HG02571 (cell line): ENCODE results near the gene MARK3.
A peak's percentile ranks its signal among the peaks of the same experiment; 100 is the strongest.

Experiments used
- ATAC-seq: cut with Tn5 transposase; IDR thresholded peaks from one replicate; pipeline ENCODE4 v1.9.1; 2021; ENCODE audit warnings: mild to moderate bottlenecking, moderate library complexity; ENCODE audit not compliant: unreplicated experiment

MARK3 gene

DNA sequence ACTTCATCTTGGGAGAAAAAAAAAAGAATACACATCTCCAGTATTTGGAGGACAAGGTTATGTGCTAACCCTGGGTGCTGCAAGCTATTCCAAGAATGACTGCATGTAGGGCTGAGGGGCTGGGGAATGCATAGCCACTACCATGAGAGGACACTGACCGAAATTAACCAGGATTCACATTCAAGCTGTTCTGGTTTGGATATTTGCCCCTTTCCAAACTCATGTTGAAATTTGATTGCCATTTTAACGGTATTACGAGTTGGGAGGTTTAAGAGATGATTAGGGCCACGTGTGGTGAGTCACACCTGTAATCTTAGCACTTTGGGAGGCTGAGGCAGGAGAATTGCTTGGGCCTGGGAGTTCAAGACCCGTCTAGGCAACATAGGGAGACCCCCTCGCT is 18.5 kb upstream of the MARK3 start:
- ATAC-seq = no peak

DNA sequence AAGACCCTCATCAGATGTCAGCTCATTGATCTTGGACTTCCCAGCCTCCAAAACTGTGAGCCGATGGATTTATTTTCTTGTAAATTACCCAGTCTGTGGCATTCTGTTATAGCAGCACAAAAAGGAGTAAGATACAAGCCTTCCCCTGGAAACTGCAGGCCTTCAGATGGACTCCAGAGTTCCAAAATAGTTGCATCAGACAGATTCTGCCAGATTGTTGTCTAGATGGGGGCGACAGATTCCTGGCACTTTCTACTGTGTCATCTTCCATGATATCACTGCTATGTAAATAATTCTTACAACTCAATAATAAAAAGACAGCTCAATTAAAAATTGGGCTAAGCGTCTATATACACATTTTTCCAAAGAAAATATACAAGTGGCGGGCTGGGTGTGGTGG is 17.2 kb upstream of the MARK3 start:
- no peak for ATAC-seq

DNA sequence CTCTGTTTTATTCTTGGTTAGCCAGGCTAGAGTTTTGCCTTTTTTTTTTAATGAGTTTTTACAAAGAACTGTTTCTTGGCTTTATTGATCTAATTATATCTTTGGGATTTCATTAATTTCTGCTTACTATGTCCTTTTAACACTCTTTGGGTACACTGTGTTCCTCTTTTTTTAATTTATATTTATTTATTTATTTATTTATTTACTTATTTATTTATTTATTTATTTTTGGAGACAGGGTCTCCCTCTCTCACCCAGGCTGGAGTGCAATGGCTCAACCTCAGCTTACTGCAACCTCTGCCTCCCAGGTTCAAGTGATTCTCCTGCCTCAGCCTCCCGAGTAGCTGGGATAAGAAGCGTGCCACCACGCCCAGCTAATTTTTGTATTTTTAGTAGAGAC is 15.1 kb upstream of the MARK3 start:
- ATAC-seq = no peak

DNA sequence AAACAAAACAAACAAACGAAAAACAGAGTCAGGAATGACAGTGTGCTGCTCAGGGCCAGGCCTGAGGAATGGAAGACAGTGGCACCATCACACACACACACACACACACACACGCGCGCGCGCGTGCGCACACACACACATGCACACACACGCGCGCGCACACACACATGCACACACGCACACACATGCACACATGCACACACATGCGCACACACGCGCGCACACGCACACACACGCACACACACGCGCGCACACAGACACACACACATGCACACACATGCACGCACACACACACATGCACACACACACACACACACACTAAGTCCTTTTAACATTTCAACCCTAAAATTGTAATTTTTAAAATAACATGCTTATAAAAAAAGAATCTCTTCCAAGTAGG is 13.2 kb upstream of the MARK3 start:
- ATAC-seq = no peak

DNA sequence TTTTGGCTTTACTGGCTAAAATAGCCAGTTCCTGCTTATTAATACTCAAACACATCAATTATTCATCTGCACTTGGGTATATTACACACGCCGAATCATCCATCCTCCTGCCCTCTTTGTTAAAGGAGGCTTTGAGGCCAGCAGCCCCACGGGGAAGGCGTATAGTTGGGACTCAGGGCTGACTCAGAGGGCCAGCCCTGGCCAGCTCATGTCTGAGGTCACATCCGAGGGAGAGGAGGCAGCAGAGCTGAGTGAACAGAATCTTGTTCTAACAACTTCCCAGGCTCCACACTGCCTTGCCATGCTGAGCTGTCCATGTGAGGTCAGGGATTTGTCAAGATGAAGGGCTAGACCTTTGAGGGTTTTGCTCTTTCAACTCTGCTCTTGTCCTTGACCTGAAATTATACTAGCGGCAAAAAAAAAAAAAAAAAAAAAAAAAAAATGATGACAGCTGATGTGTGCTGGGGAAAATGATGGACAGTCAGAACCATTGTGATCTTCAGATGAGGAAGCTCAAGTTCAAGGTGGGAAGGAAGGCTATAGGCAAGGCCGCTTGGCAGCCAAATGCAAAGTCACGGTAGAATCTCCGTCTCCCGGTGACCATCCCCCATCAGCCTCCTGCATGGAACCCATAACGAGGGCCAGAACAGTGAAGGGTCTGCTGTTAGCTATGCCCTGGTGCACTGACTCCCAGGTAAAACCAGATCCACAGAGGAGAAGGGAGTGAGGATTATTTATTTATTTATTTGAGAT is 12.5 kb upstream of the MARK3 start:
- no peak for ATAC-seq

DNA sequence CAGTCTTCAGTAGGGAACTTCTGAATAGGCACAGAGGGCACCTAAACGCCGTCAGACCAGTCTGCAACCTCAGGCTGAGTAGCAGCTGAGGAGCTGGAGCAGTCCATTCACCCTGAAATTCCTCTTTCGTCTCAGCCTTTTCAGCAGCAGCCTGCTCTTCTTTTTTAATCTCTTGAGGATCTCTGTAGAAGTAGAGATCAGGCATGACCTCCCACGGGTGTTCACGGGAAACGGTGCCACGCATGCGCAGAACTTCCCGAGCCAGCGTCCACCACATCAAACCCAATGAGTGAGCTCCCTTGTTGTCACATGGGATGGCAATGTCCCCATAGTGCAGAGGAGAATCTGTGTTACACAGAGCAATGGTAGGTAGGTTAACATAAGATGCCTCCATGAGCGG is 11.1 kb upstream of the MARK3 start:
- ATAC-seq = no peak

DNA sequence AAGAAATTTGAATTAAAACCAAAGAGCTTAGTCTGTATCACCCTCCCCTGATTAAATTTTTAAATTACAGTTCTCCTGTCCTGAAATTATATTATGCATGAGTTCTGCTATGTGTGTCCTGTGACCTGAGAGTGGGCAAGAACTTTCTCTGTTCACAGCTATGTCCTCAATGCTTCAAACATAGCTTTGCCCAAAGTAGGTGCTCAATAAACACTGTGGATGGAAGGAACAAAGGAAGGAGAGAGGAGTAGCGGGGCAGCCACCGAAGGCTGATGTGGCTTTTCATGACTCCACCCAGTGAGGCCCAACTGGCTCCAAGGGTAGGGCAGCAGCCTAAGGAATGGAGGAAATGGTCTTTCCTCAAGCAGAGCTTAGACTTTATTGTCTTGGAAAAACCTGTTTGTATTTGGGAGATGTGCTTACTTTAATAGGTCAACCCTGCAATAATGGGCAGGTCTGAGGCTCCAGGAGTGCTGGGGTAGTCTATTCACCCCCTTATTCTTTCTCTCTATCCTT is 7.6 kb upstream of the MARK3 start:
- ATAC-seq = no peak

DNA sequence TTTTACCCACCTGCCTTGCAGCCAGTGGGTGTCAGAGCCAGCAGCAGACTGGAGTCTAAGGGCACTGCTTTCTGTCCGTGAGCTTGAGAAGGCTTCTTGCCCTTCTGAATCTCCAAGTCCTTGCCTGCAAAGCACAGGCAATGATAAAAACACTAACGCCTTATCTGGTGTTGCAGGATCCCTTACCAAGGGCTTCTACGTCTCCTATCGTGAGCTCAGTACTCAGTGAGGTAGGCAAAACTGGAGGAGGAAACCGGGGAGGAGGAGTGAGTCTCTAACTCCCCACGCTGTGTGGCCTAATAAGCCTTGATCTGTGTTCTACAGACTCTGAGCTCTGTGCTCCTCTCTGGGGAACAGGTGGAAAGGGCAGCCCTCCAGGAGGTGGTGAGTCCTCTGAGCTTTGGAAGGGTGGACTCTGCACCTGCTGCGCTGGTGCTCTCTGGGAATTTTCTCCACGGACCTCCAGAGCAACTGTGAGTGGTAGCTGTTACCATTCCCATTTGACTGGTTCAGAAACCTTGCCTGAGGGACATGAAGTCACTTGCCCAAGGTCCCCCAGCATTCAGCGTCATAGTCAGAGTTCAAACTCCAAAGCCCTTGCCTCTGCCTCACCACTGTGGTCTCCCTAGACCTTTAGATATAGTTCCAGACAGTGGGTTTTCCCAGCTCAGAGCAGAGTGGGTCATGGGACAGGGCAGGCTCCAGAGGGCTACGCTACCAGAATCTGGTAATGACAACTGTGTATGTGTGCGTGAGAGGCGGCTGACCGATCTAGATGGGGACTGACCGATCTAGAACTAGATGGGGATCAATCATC is 7.0 kb upstream of the MARK3 start:
- no peak for ATAC-seq

DNA sequence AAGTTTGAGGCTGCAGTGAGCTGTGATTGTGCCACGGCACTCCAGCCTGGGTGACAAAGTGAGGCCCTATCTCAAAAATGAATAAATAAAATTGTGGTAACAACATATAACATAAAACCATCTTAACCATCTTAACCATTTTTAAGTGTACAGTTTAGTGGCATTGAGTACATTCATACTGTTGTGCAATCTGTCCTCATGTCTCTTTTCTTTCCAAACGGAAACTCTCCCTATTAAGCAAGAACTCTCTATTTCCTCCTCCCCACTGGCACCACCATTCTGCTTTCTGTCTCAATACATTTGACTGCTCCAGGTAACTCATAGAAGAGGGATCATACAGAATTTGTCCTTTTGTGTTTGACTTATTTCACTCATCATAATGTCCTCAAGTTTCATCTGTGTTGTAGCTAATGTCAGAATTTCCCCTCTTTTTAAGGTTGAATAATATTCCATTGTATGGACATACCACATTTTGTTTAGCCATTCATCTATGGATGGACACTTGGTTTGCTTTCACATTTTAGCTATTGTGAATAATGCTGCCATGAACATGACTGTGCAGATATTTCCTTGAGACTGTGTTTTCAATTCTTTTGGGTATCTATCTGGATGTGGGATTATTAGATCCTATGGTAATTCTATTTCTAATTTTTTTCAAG is 4.4 kb upstream of the MARK3 start:
- no peak for ATAC-seq

DNA sequence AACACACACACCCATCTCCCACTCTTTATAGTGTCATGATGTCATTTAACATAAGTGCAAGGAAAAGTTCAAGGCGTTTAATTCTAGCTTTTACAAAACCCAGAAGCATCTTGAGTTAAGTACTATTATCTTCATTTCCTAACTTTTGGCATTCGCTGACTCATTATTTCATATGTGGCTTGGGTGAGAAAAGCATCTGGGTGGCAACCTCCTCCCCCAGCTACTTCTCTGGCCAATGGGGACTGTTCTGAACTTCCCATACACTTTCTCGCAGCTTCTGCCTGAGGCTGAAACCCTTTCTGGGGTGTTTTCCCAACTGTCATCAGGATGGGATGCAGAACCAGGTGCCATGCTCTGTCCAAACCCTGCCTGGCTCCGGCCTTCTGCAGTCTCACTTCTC is 2.8 kb upstream of the MARK3 start:
- no peak for ATAC-seq

DNA sequence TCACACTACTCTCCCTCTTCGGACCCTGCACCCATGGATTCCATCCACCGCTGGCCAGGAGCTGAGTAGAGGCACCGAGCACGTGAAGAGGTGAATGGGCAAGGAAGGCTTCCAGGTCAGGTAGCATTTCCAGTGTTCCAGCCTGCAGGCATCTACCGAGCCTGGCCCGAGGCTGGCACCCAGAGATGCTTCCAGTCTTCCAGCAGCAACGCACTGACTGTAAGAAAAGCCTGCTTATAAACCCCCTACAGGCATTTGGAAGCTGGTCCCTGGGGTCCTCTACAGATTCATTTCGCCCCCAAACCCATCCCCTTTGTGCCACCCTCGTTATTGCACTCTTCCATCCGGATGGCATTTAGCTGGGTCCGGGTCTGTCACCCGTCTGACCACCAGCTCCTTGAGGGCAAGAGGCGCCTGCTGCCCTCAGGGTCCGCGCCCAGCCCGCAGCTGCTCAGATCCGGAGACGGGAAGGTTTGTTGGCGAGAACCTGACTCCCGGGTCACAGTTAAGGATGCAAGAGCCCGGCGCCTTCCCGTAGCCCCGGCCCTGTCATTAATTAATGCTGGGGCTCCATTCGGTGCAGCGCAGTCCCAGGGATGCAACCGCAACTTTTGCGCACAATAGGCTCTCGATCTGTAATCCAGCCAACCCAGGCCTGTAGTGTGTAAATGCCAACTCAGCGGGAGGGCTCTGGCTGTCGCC is 614 bp upstream of the MARK3 start:
- ATAC-seq = peak; percentile 3

DNA sequence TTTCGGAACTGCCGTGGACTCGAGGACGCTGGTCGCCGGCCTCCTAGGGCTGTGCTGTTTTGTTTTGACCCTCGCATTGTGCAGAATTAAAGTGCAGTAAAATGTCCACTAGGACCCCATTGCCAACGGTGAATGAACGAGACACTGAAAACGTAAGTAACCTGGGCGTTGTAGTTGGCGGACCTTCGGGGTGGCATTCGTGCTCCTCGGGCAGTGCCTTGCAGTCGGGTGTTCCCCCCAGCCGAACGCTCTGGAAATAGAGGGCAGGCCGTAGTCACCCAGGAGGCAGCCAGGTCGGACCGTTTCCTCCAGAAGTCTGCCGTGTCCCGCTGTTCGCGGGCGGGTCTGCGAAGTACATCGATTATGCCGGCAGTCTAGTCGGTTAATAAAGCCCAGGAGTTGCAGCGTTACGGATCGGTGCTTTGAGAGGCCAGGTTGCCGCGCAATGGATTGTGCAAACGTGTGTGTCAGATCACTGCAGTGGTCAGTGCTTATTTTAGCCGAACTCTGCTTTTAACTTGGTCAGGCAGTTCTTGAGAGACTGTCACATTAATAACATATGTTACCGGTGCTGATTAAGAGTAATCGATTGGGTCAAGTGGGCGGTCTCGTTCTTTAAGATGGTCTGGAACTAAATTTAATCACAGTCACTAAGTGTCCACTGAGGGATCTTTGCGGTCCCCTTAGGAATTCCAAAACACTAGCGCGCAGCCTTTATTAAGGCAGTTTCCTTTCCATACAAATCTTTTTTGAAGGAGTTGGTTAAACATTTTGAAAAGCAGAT is 906 bp downstream of the MARK3 start:
- ATAC-seq = peak; percentile 11

DNA sequence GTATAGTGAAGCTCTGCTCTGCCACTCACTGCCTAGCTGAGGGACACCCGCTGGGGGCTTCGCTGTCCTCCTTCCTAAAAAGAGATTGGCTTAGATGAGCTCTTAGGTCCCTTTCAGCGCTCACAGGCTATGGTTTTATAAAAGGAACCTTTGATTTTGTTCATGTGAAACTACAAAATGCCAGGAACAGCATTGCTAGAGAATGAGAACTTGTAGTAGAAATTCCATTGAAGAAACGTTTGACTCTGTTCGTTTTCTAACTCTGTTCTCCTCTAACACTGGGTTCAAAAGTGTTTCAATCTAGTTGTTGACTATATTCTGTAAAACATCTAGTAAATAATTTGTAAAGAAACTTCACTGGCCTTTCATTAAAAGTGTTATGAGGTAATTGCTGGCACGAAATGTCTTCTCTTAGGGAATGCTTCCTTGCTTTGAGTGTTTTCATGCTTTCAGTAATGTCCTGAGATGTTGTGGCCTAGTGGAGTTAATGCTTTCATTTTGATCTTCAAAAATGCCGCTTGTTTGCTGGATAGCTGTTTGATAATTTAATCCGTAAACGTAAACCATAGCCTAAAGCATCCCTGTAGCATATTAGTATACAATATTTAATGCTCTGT is 1.6 kb downstream of the MARK3 start:
- ATAC-seq = no peak

DNA sequence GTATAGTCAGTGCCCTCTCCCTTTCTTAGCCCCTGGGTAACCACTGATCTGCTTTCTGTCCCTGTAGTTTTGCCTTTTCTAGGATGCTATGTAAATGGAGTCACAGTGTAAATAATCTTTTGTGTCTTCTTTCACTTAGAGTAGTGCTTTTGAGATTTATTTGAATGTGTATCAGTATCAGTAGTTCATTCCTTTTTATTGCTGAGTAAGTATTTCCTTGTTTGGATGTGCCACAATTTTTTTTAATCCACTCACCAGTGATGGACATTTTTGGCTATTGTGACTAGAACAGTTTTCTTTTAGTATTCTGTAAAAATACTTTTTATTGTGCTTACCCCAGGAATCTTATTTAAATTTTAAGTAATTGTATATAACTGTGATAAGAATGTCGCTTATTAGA is 3.4 kb downstream of the MARK3 start:
- no peak for ATAC-seq

DNA sequence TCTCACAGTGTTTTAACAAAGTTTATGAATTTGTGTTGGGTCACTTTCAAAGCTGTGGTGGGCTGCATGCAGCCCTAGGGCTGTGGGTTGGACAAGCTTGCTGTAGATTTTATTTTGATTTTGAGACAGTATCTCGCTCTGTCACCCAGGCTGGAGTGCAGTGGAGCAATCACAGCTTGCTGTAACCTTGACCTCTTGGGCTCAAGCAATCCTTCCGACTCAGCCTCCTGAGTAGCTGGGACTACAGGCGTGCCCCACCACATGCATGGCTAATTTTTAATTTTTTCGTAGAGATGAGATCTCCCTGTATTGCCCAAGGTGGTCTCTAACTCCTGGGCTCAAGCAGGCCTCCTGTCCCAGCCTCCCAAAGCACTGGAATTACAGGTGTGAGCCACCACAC is 5.4 kb downstream of the MARK3 start:
- no peak for ATAC-seq

DNA sequence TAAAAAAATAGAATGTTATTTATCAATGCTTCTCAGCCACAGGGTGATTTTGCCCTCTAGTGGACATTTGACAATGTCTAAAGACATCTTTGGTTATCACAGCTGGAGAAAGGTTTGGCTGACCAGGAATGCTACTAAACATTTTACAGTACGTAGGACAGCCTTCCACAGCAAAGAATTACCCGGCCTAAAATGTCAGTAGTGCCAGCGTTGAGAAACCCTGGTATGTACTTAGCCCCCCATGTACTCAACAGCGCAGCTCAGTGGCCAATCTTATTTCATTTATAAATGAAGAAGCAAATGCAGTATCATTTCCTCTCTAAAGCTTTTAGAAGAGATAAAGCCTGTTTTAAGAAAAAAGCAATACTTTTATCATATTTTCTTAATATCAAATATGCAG is 5.8 kb downstream of the MARK3 start:
- no peak for ATAC-seq

DNA sequence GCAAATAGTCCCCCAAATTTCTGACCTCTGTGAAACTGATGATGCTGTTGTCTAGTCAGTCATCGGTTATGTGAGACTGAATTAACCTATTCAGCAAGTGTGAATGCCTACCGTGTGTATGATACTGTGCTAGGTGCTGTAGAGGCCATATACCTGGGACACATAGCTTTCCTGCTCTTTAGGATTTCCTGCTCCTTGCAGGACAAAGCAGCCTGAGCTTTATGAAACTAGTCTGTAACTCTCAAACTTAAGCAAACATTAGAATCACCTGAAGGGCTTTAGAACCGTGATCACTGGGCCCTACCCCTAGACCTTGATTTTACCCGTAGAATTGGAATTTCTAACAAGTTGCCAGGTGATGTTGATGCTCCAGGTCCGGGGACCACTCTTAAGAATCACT is 6.9 kb downstream of the MARK3 start:
- ATAC-seq = no peak

DNA sequence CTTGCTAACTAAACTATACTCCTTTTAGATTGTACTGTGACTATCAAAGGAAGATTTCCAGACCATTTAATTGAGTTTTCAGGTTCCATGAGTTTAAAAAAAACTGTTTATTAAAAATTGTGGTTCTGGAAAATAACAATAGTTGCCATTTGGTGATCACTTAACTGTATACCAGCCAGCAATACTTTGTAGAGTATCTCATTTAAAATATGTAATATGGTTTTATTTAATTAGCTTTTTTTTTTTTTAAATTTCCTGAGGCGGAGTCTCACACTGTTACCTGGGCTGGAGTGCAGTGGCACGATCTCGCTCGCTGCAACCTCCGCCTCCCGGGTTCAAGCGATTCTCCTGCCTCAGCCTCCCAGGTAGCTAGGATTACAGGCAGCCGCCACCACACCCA is 7.4 kb downstream of the MARK3 start:
- ATAC-seq = no peak

DNA sequence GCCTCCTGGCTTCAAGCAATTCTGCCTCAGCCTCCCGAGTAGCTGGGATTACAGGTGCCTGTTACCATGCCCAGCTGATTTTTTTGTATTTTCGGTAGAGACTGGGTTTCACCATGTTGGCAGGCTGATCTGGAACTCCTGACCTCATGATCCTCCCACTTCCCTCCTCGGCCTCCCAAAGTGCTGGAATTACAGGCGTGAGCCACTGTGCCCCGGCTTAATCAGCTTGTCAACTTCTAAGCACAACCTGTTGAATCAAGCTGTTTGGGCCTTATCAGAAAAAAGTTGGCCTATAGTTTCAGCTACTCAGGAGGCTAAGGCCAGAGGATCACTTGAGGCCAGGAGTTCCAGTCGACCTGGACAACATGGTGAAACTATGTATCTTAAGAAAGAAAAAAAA is 7.9 kb downstream of the MARK3 start:
- ATAC-seq = no peak
